ENCODE results near the gene ASAH2.
"Not testable (repeated sequence)": the region's sequence is repeated elsewhere in the genome, so short reads cannot be mapped to it uniquely, and the experiment has no call there.

ASAH2 gene

GRCh38 chr10:50251394-50251793 lies at the start of gene ASAH2:
ASAH2 (minus strand) TSS chr10:50251516; CDS start chr10:50248610, 2,906 bp downstream.
- no peak for DNase-seq (ENCODE audit: low spot score)

GRCh38 chr10:50299948-50300669 lies 48.8 kb upstream of the ASAH2 start:
- DNase-seq (ENCODE audit: low spot score), result no peak

GRCh38 chr10:50295367-50295766 lies 44.1 kb upstream of the ASAH2 start:
- no peak for DNase-seq (ENCODE audit: low spot score)

- no peak for DNase-seq (ENCODE audit: low spot score)
These were observed 43.3 kb upstream of the ASAH2 start for GRCh38 chr10:50294582-50294981.

- DNase-seq (ENCODE audit: low spot score), result no peak
These were observed 42.4 kb upstream of the ASAH2 start for GRCh38 chr10:50293513-50294313.

- DNase-seq (ENCODE audit: low spot score), result peak; percentile 32
These were observed 40.0 kb upstream of the ASAH2 start for GRCh38 chr10:50291261-50291850.

GRCh38 chr10:50289196-50289595 lies 37.9 kb upstream of the ASAH2 start:
- no peak for DNase-seq (ENCODE audit: low spot score)

GRCh38 chr10:50286996-50287803 lies 35.9 kb upstream of the ASAH2 start:
- DNase-seq (ENCODE audit: low spot score), result no peak

GRCh38 chr10:50286517-50286916 lies 35.2 kb upstream of the ASAH2 start:
- no peak for DNase-seq (ENCODE audit: low spot score)

- no peak for DNase-seq (ENCODE audit: low spot score)
These were observed 30.7 kb upstream of the ASAH2 start for GRCh38 chr10:50281967-50282522.

GRCh38 chr10:50281210-50281966 lies 30.1 kb upstream of the ASAH2 start:
- no peak for DNase-seq (ENCODE audit: low spot score)

- no peak for DNase-seq (ENCODE audit: low spot score)
These were observed 28.9 kb upstream of the ASAH2 start for GRCh38 chr10:50280049-50280841.

GRCh38 chr10:50279489-50279888 lies 28.2 kb upstream of the ASAH2 start:
- DNase-seq (ENCODE audit: low spot score), result no peak

GRCh38 chr10:50275650-50276235 lies 24.4 kb upstream of the ASAH2 start:
- peak; percentile 62 for DNase-seq (ENCODE audit: low spot score)

GRCh38 chr10:50272531-50272930 lies 21.2 kb upstream of the ASAH2 start:
- DNase-seq (ENCODE audit: low spot score), result no peak

GRCh38 chr10:50271564-50272250 lies 20.4 kb upstream of the ASAH2 start:
- no peak for DNase-seq (ENCODE audit: low spot score)

- not testable (repeated sequence) for DNase-seq (ENCODE audit: low spot score)
These were observed 16.6 kb upstream of the ASAH2 start for GRCh38 chr10:50267877-50268276.

GRCh38 chr10:50262625-50263024 lies 11.3 kb upstream of the ASAH2 start:
- DNase-seq (ENCODE audit: low spot score), result not testable (repeated sequence)

GRCh38 chr10:50260791-50261281 lies 9.5 kb upstream of the ASAH2 start:
- no peak for DNase-seq (ENCODE audit: low spot score)
